ENCODE data around the gene PDE6H.

The PDE6H gene

DNA sequence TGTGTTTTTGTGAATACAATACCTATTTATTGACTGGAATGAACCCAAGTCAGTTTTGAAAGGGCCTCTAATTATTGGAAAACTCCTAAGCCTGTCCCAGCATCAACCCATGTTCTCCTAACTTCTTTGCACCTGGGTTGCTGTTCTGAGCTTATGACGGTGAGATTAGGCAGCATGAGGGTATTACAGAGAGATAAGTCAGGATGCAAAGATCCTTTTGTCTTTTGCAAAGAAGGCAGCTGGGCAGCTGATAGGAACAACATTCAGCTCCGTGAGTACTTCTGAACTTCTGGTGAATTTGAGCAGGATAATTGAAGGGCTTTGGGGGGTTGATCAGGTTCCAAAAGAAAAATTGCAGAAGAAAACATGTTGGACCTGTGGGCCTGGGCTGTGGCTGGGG, at the start of gene PDE6H:
Gene PDE6H, plus strand, starts transcription at position 227 of the 400 bp plus-strand sequence. CDS start 4,971 bp downstream, outside the sequence.
- DNase-seq (ENCODE audit: low read depth): no peak

DNA sequence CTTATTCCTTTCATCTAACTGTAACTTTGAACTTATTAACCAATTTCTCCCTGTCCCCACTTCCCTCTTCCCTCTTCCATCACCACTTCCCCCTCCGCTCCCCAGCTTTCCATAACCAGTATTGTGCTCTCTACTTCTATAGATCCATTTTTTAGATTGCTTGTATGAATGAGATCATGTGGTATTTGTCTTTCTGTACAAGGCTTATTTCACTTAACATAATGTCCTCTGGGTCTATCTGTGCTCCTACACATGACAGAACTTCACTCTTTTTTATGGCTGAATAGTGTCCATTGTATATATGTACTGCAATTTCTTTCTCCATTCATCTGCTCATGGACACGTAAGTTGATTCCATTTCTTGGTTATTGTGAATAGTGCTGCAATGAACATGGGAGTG, 48.9 kb upstream of the PDE6H start:
- no peak for DNase-seq (ENCODE audit: low read depth)

- DNase-seq (ENCODE audit: low read depth): no peak
Measured at GRCh38 chr12:14924541-14924940, 48.3 kb upstream of the PDE6H start.

GRCh38 chr12:14927267-14927666, 45.6 kb upstream of the PDE6H start:
- DNase-seq (ENCODE audit: low read depth): no peak

GRCh38 chr12:14928931-14929330, 43.9 kb upstream of the PDE6H start:
- no peak for DNase-seq (ENCODE audit: low read depth)

DNA sequence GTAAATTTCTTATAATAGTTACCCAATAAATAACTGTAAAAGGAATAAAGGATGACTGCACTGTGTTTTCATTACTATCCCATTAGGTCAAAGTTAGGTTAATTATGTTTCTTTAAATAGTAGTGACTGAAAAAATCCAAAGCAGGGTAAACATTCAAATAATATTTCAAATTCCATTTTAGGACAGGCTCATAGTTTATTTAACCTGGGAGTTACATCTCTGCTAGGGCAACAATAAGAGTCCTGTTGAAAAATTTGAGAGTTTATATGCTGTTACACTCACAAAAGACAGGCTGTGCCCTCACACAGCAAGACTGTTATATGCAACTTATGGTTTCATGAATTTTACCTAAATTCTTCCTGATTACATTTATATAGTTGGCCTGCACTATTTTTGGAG, 42.5 kb upstream of the PDE6H start:
- DNase-seq (ENCODE audit: low read depth): no peak

- no peak for DNase-seq (ENCODE audit: low read depth)
Measured at GRCh38 chr12:14931359-14931758, 41.5 kb upstream of the PDE6H start.

GRCh38 chr12:14931791-14932560, 40.9 kb upstream of the PDE6H start:
- DNase-seq (ENCODE audit: low read depth): no peak

- no peak for DNase-seq (ENCODE audit: low read depth)
Measured at GRCh38 chr12:14934511-14934910, 38.3 kb upstream of the PDE6H start.

- DNase-seq (ENCODE audit: low read depth): no peak
Measured at GRCh38 chr12:14935031-14935430, 37.8 kb upstream of the PDE6H start.

DNA sequence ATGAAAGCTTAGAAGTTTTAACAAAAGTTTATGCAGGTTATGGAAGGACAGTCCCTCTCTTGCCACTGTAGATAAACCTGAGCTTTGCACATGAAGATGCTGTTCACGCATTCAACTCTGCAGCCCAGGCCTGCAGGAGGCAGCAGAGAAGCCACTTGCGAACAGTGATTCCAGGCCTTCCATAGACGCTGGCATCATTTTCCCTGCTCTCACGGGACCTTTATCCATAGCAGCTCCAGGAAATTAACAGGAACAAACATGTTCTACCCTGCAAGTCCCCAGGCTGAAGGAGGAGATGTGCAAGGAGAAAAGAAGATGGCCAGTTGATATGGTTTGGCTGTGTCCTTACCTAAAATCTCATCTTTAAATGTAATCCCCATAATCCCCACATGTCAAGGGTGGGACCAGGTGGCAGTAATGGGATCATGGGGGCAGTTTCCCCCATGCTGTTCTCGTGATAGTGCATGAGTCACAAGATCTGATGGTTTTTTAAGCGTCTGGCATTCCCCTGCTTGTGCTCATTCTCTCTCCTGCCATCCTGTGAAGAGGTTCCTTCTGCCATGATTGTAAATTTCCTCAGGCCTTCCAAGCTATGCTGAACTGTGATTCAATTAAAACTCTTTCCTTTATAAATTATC, 36.5 kb upstream of the PDE6H start:
- no peak for DNase-seq (ENCODE audit: low read depth)

- no peak for DNase-seq (ENCODE audit: low read depth)
Measured at GRCh38 chr12:14937014-14937413, 35.8 kb upstream of the PDE6H start.

- DNase-seq (ENCODE audit: low read depth): no peak
Measured at GRCh38 chr12:14937689-14938088, 35.2 kb upstream of the PDE6H start.

DNA sequence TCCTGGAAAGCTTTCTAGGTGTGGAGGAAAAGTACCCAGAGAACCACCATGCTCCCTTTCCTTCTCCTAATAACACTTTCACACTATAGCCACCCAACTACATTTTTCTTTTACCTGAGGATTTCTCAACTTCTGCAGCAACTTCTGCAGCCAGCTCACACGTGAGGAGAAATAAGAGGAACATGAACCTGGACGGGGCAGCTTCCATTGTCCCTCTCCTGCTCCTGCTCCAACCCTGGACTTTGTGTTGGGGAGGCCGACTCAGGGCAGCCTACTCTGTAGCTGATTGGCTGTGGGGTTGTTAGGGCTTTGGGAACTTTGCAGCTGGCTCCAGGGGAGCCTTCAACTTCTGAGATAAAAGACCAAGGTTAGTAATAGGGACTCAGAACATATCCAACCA, 34.5 kb upstream of the PDE6H start, which contains the start of gene ERP27:
Gene ERP27, minus strand, starts transcription at position 237 of the 400 bp plus-strand sequence. Its CDS starts 29 bp downstream, at position 208.
- DNase-seq (ENCODE audit: low read depth): no peak

DNA sequence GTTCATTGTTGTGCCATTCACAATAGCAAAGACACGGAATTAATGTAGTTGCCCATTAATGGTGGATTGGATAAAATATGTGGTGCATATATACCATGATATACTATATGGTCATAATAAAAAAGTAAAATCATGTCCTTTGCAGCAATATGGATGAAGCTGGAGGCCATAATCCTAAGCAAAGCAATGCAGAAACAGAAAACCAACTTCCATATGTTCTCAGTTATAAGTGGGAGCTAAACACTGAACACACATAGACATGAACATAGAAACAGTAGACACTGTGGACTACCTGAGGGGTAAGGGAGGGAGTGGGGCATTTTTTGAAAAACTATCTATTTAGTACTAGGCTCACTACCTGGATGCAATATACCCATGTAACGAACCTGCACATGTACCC, 31.5 kb upstream of the PDE6H start:
- DNase-seq (ENCODE audit: low read depth): no peak

DNA sequence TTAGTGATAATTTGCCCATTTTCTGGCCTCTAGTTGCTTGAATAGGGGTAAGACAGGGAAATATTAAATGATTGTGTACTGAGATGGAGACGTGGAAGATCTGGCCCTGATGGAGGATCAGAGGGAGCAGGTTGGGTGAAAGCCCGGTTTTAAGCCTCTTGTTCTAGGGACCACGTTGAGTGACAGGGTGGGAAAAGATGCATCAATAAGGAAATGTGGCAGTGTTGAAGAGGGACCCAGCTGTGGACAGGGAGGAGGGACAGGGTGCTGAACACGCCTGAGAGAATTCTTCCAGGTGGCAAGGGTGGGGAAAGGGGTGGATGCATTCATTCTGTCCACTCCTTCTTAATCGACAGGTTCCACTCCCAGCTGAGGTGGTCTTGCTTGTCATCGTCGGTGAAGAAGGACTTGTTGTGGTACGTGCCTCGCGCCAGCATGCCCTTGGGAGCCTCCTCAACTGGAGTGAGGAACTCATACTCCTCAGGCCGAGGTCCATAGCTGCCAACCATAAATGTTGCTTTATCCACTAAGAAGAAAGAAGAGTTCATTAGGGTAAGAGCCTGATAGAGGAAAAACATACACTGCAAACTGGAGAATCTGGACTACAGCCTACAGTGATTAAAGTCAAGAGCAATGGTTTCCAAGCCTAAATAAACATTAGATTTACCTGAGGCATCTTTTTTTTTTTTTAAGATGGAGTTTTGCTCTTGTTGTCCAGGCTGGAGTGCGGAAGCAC, 30.5 kb upstream of the PDE6H start:
- DNase-seq (ENCODE audit: low read depth): no peak

- DNase-seq (ENCODE audit: low read depth): no peak
Measured at GRCh38 chr12:14946162-14946561, 26.7 kb upstream of the PDE6H start.

GRCh38 chr12:14946861-14947260, 26.0 kb upstream of the PDE6H start:
- no peak for DNase-seq (ENCODE audit: low read depth)

- DNase-seq (ENCODE audit: low read depth): no peak
Measured at GRCh38 chr12:14948672-14949071, 24.2 kb upstream of the PDE6H start.

DNA sequence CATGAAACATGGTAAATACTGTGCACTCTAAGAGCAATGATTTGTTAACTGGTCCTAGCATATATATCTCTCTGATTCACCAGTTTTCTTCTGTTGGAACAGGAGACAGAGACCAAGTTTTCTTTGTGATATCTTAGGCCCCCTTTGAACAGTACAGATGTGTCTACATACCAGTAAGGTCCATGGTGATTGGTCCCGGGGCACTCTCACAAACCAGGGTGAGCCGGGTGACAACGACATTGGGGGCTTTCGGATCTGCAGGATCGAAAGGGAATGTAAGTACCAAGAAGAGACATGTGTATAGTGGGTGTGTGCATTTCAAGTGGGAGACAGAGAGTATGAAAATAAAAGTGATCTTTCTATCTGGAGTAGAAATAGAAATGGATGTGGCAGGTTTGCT, 23.2 kb upstream of the PDE6H start:
- no peak for DNase-seq (ENCODE audit: low read depth)

DNA sequence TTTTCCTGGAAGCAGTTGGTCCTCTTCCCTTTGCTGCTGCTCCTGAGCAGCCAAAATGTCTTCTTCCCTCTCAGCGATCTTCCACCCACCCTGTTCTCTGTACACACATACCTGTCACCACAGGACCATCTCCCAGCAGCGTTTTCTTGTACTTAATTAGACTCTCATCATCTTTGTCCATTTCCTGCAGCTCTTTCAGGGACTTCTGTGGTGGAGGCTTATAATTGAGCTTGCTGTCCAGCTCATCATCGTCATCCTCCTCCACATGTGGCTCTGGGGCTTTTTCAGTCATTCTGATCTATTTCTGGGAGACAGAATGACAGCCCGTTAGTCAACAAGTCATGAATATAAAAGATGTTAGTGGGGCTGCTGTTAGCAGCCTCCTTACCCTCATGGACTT, 22.4 kb upstream of the PDE6H start:
- no peak for DNase-seq (ENCODE audit: low read depth)

- no peak for DNase-seq (ENCODE audit: low read depth)
Measured at GRCh38 chr12:14950982-14951746, 21.7 kb upstream of the PDE6H start.

Measured in CMK (cell line).